Measurements from ENCODE around the gene FGD2. TPM values are rescaled to one million over a fixed set of nuclear protein-coding genes. Genes with fewer than 3 reads are reported as not detected.

FGD2 gene
- total RNA-seq, 1 experiment from 2014 or later = 0.10 TPM

- Histone ChIP-seq H3K9me2 (ENCODE audit: insufficient read depth) (no peaks in the 10 kb centered on the region), H2AFZ (ENCODE audit: low read depth, low read length, poor library complexity, severe bottlenecking) (peak overlapping the region; percentile 56), H3K27ac (ENCODE audit: low read depth, low read length) (no peak overlapping the region), H3K79me2 (ENCODE audit: insufficient read depth, low read length) (no peaks in the 10 kb centered on the region), H3K9me3 (ENCODE audit: control insufficient read depth in 1 of 2, insufficient read depth in 1 of 2, low read depth in 1 of 2, low read length in 2 of 2) (no peaks in the 10 kb centered on the region), H3K4me3 (replicated peaks in 1 of 2; ENCODE audit: low read depth in 1 of 2, low read length in 2 of 2) (peak overlapping the region in 1 of 2 experiments; percentile 23; a peak in 2 of 4 replicates), H3K27me3 (ENCODE audit: insufficient read depth, low read length) (no peaks in the 10 kb centered on the region), H3K4me1 (ENCODE audit: control insufficient read depth in 1 of 2, insufficient read depth in 2 of 2, low read length in 2 of 2) (peaks cover 32 to 65% of the 10 kb centered on the region in 2 experiments), H3K4me2 (ENCODE audit: low read length) (peak overlapping the region; percentile 71), H3K36me3 (ENCODE audit: control insufficient read depth in 1 of 2, insufficient read depth in 2 of 2, low read length in 2 of 2) (no peaks in the 10 kb centered on the region), H3K9ac (ENCODE audit: low read length) (peak overlapping the region; percentile 45), H4K20me1 (ENCODE audit: insufficient read depth) (no peaks in the 10 kb centered on the region)
- ATAC-seq (peak; percentile 41), DNase-seq (ENCODE audit: low read depth, low spot score) (peak; percentile 31)
- POLR2A ChIA-PET = interaction anchor here (0.6 to 5.2 kb wide), 3 partner anchors 30 to 115 kb away, joined by 3 to 24 read pairs (median 3); partner anchors contain the start of gene PIM1
- intact Hi-C loops (cut with micrococcal nuclease) = no loop called here
- no peak for TF ChIP-seq CBX3 (IDR thresholded peaks at IDR 0.05; ENCODE audit: low read depth)
- 0 out of 2 replicates have a peak, but pooled peaks have one; percentile 32 for TF ChIP-seq POLR2AphosphoS5 (IDR thresholded peaks at IDR 0.05; ENCODE audit: low read depth, low read length)
- RAD21 ChIA-PET (ENCODE audit: low non-redundant PET in 1 of 2, low total read pairs in 2 of 2, uncharacterized antibody in 2 of 2, unreplicated experiment in 2 of 2) = interaction anchor here (1.0 to 1.6 kb wide), 2 partner anchors 115 to 154 kb away, joined by 5 read pairs; no protein-coding TSS in a partner anchor
- BruUV-seq (replicated peaks) = no TSS peak
- CTCF ChIA-PET = interaction anchor here (0.8 to 4.8 kb wide), 4 partner anchors 9 to 153 kb away, joined by 3 to 31 read pairs (median 3); partner anchors contain the start of gene PIM1
Measured at GRCh38 chr6:37056439-37057127, 51.1 kb downstream of the FGD2 start.

- no peaks in the 10 kb centered on the region for H3K27me3 ChIP-seq (ENCODE audit: insufficient read depth, low read length)
- ATAC-seq = no peak
- no peaks in the 10 kb centered on the region for H3K79me2 ChIP-seq (ENCODE audit: insufficient read depth, low read length)
- no peaks in the 10 kb centered on the region for H3K9me2 ChIP-seq (ENCODE audit: insufficient read depth)
- no peak overlapping the region for H2AFZ ChIP-seq (ENCODE audit: low read depth, low read length, poor library complexity, severe bottlenecking)
- POLR2A ChIA-PET = interaction anchor here (1.0 to 5.2 kb wide), 2 partner anchors 45 to 114 kb away, joined by 3 to 24 read pairs; partner anchors contain the start of gene PIM1
- peak overlapping the region in 1 of 2 experiments; percentile 23; a peak in 1 of 4 replicates for H3K4me3 ChIP-seq (replicated peaks in 1 of 2; ENCODE audit: low read depth in 1 of 2, low read length in 2 of 2)
- peaks cover 32 to 60% of the 10 kb centered on the region in 2 experiments for H3K4me1 ChIP-seq (ENCODE audit: control insufficient read depth in 1 of 2, insufficient read depth in 2 of 2, low read length in 2 of 2)
- RAD21 ChIA-PET (ENCODE audit: low non-redundant PET in 1 of 2, low total read pairs in 2 of 2, uncharacterized antibody in 2 of 2, unreplicated experiment in 2 of 2) = interaction anchor here in 1 of 2 experiments (1.0 kb wide), 1 partner anchor 153 kb away, joined by 5 read pairs; no protein-coding TSS in a partner anchor
- intact Hi-C loops (cut with micrococcal nuclease) = no loop called here
- no peak overlapping the region for H3K27ac ChIP-seq (ENCODE audit: low read depth, low read length)
- no peaks in the 10 kb centered on the region for H3K9me3 ChIP-seq (ENCODE audit: control insufficient read depth in 1 of 2, insufficient read depth in 1 of 2, low read depth in 1 of 2, low read length in 2 of 2)
- CTCF ChIA-PET = interaction anchor here (0.8 to 4.8 kb wide), 4 partner anchors 10 to 154 kb away, joined by 3 to 31 read pairs (median 6); partner anchors contain the start of gene PIM1
- H3K4me2 ChIP-seq (ENCODE audit: low read length) = peak overlapping the region; percentile 71
- H4K20me1 ChIP-seq (ENCODE audit: insufficient read depth) = no peaks in the 10 kb centered on the region
- H3K36me3 ChIP-seq (ENCODE audit: control insufficient read depth in 1 of 2, insufficient read depth in 2 of 2, low read length in 2 of 2) = no peaks in the 10 kb centered on the region
- no TSS peak for BruUV-seq (replicated peaks)
- DNase-seq (ENCODE audit: low read depth, low spot score) = no peak
- peak overlapping the region; percentile 45 for H3K9ac ChIP-seq (ENCODE audit: low read length)
- no peak for TF ChIP-seq REST (IDR thresholded peaks at IDR 0.05; ENCODE audit: low read depth)
- TF ChIP-seq CTCF (IDR thresholded peaks at IDR 0.05 in 2 of 3, conservative IDR thresholded peaks at IDR 0.05 in 1 of 3; ENCODE audit: borderline replicate concordance in 1 of 3, insufficient read depth in 1 of 3, low read depth in 2 of 3, low read length in 2 of 3) = no peak
- no peak for TF ChIP-seq FOSL1 (IDR thresholded peaks at IDR 0.05; ENCODE audit: low read depth)
- TF ChIP-seq ELF1 (IDR thresholded peaks at IDR 0.05; ENCODE audit: borderline replicate concordance, low read depth) = no peak
- TF ChIP-seq CEBPB (IDR thresholded peaks at IDR 0.05; ENCODE audit: low read depth) = no peak
- no peak for TF ChIP-seq POLR2A (IDR thresholded peaks at IDR 0.05; ENCODE audit: borderline replicate concordance, extremely low read depth, insufficient read depth, insufficient read length)
- no peak for TF ChIP-seq RAD21 (IDR thresholded peaks at IDR 0.05; ENCODE audit: low read depth)
- no peak for TF ChIP-seq POLR2AphosphoS5 (IDR thresholded peaks at IDR 0.05; ENCODE audit: low read depth, low read length)
- TF ChIP-seq EGR1 (IDR thresholded peaks at IDR 0.05; ENCODE audit: low read depth) = no peak
- no peak for TF ChIP-seq JUND (IDR thresholded peaks at IDR 0.05)
- TF ChIP-seq EZH2phosphoT487 (IDR thresholded peaks at IDR 0.05; ENCODE audit: borderline replicate concordance) = no peak
- no peak for TF ChIP-seq YY1 (IDR thresholded peaks at IDR 0.05; ENCODE audit: extremely low read depth, insufficient replicate concordance, low read depth, low read length)
Measured at GRCh38 chr6:37057128-37057471, 51.6 kb downstream of the FGD2 start.
